Astrocyte of the hippocampus (primary cell): Measurements from ENCODE around the gene FGD2.
"Not testable (repeated sequence)": the region's sequence is repeated elsewhere in the genome, so short reads cannot be mapped to it uniquely, and the experiment has no call there.

Experiments
- DNase-seq: peaks from one replicate; pipeline ENCODE4 v3.0.0; 2011; ENCODE audit warnings: low read depth, low spot score

FGD2 gene

GRCh38 chr6:37057678-37058077 lies 52.2 kb downstream of the FGD2 start:
- no peak for DNase-seq

GRCh38 chr6:37058084-37058586 lies 52.7 kb downstream of the FGD2 start:
- DNase-seq: no peak

- not testable (repeated sequence) for DNase-seq
These were observed 53.5 kb downstream of the FGD2 start for GRCh38 chr6:37058984-37059343.

- peak; percentile 97 for DNase-seq
These were observed 54.1 kb downstream of the FGD2 start for GRCh38 chr6:37059344-37060194.

GRCh38 chr6:37060195-37060559 lies 54.7 kb downstream of the FGD2 start:
- no peak for DNase-seq

- no peak for DNase-seq
These were observed 55.8 kb downstream of the FGD2 start for GRCh38 chr6:37061157-37061804.

GRCh38 chr6:37062424-37062823 lies 57.0 kb downstream of the FGD2 start:
- no peak for DNase-seq

GRCh38 chr6:37068356-37069270 lies 63.2 kb downstream of the FGD2 start:
- no peak for DNase-seq

GRCh38 chr6:37069639-37070038 lies 64.2 kb downstream of the FGD2 start:
- no peak for DNase-seq

- DNase-seq: no peak
These were observed 67.1 kb downstream of the FGD2 start for GRCh38 chr6:37072526-37072925.

GRCh38 chr6:37074053-37074827 lies 68.8 kb downstream of the FGD2 start:
- DNase-seq: no peak

- no peak for DNase-seq
These were observed 71.9 kb downstream of the FGD2 start for GRCh38 chr6:37077191-37077904.

- peak; percentile 65 for DNase-seq
These were observed 72.4 kb downstream of the FGD2 start for GRCh38 chr6:37077905-37078296.
